MM.1S (cell line): ENCODE results near the gene PCP4.

Experiments
- EZH2 ChIP-seq: fragments of 300-600 bp; sonication (generic); optimal IDR thresholded peaks from 2 replicates; pipeline ENCODE3; 2017; ENCODE audit warnings: low read depth, mild to moderate bottlenecking, antibody characterized with exemption, low read length, mixed read lengths
- TF ChIP-seq, protein P1 (sequence below): fragments of 300-600 bp; sonication (generic); IDR thresholded peaks from 2 replicates; pipeline ENCODE4 v1.5.1; 2016; ENCODE audit warnings: antibody characterized with exemption, low read length, mixed read lengths

GRCh38 chr21:39818557-39818956 lies 48.7 kb upstream of the PCP4 start:
- TF ChIP-seq, protein P1, sequence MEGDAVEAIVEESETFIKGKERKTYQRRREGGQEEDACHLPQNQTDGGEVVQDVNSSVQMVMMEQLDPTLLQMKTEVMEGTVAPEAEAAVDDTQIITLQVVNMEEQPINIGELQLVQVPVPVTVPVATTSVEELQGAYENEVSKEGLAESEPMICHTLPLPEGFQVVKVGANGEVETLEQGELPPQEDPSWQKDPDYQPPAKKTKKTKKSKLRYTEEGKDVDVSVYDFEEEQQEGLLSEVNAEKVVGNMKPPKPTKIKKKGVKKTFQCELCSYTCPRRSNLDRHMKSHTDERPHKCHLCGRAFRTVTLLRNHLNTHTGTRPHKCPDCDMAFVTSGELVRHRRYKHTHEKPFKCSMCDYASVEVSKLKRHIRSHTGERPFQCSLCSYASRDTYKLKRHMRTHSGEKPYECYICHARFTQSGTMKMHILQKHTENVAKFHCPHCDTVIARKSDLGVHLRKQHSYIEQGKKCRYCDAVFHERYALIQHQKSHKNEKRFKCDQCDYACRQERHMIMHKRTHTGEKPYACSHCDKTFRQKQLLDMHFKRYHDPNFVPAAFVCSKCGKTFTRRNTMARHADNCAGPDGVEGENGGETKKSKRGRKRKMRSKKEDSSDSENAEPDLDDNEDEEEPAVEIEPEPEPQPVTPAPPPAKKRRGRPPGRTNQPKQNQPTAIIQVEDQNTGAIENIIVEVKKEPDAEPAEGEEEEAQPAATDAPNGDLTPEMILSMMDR: no peak
- no peak for TF ChIP-seq EZH2
